ENCODE results near the gene GRM7. TPM values are rescaled to one million over a fixed set of nuclear protein-coding genes. Genes with fewer than 3 reads are reported as not detected.

Gene GRM7
- total RNA-seq, 2 donors from 2014 or later = 0.68 to 3.9 TPM

GRCh38 chr3:7201784-7202183 is 340.9 kb downstream of the GRM7 start:
- ATAC-seq (ENCODE audit: insufficient number of reproducible peaks, low FRiP score, low read depth) (no peak), DNase-seq (ENCODE audit: low spot score) (no peak)
- H3K4me3 ChIP-seq = no peak overlapping the region
- TF ChIP-seq CTCF (IDR thresholded peaks at IDR 0.05) = no peak
- no peak overlapping the region for H3K27ac ChIP-seq
- H3K36me3 ChIP-seq = no peaks in the 10 kb centered on the region
- no peaks in the 10 kb centered on the region for H3K4me1 ChIP-seq (ENCODE audit: control insufficient read depth in 1 of 2, low read depth in 2 of 2)
- no peaks in the 10 kb centered on the region for H3K9me3 ChIP-seq
- no peaks in the 10 kb centered on the region for H3K27me3 ChIP-seq (replicated peaks; ENCODE audit: insufficient read depth)

GRCh38 chr3:7203969-7204847 is 343.3 kb downstream of the GRM7 start:
- H3K4me1 ChIP-seq (ENCODE audit: control insufficient read depth in 1 of 2, low read depth in 2 of 2) = no peaks in the 10 kb centered on the region
- TF ChIP-seq CTCF (IDR thresholded peaks at IDR 0.05) = no peak
- no peaks in the 10 kb centered on the region for H3K36me3 ChIP-seq
- H3K27ac ChIP-seq = no peak overlapping the region
- H3K4me3 ChIP-seq = no peak overlapping the region
- no peak for DNase-seq (ENCODE audit: low spot score)
- H3K9me3 ChIP-seq = no peaks in the 10 kb centered on the region
- ATAC-seq (ENCODE audit: insufficient number of reproducible peaks, low FRiP score, low read depth) = no peak
- H3K27me3 ChIP-seq (replicated peaks; ENCODE audit: insufficient read depth) = no peaks in the 10 kb centered on the region

GRCh38 chr3:7204848-7205156 is 343.9 kb downstream of the GRM7 start:
- no peak for ATAC-seq (ENCODE audit: insufficient number of reproducible peaks, low FRiP score, low read depth)
- H3K4me1 ChIP-seq (ENCODE audit: control insufficient read depth in 1 of 2, low read depth in 2 of 2) = no peaks in the 10 kb centered on the region
- no peaks in the 10 kb centered on the region for H3K36me3 ChIP-seq
- H3K4me3 ChIP-seq = no peak overlapping the region
- H3K9me3 ChIP-seq = no peaks in the 10 kb centered on the region
- H3K27ac ChIP-seq = no peak overlapping the region
- no peak for DNase-seq (ENCODE audit: low spot score)
- no peaks in the 10 kb centered on the region for H3K27me3 ChIP-seq (replicated peaks; ENCODE audit: insufficient read depth)
- no peak for TF ChIP-seq CTCF (IDR thresholded peaks at IDR 0.05)

- no peaks in the 10 kb centered on the region for H3K9me3 ChIP-seq
- H3K36me3 ChIP-seq = no peaks in the 10 kb centered on the region
- ATAC-seq (ENCODE audit: insufficient number of reproducible peaks, low FRiP score, low read depth) (no peak), DNase-seq (ENCODE audit: low spot score) (no peak)
- no peak overlapping the region for H3K27ac ChIP-seq
- no peaks in the 10 kb centered on the region for H3K4me1 ChIP-seq (ENCODE audit: control insufficient read depth in 1 of 2, low read depth in 2 of 2)
- peak overlapping the region; percentile 16 for H3K4me3 ChIP-seq
- TF ChIP-seq CTCF (IDR thresholded peaks at IDR 0.05) = no peak
- no peaks in the 10 kb centered on the region for H3K27me3 ChIP-seq (replicated peaks; ENCODE audit: insufficient read depth)
Observed at GRCh38 chr3:7205535-7205934, 344.6 kb downstream of the GRM7 start.

GRCh38 chr3:7205962-7206361 is 345.0 kb downstream of the GRM7 start:
- no peaks in the 10 kb centered on the region for H3K4me1 ChIP-seq (ENCODE audit: control insufficient read depth in 1 of 2, low read depth in 2 of 2)
- no peak for ATAC-seq (ENCODE audit: insufficient number of reproducible peaks, low FRiP score, low read depth)
- no peaks in the 10 kb centered on the region for H3K36me3 ChIP-seq
- peak overlapping the region; percentile 16 for H3K4me3 ChIP-seq
- TF ChIP-seq CTCF (IDR thresholded peaks at IDR 0.05) = no peak
- no peaks in the 10 kb centered on the region for H3K27me3 ChIP-seq (replicated peaks; ENCODE audit: insufficient read depth)
- no peak overlapping the region for H3K27ac ChIP-seq
- DNase-seq (ENCODE audit: low spot score) = no peak
- H3K9me3 ChIP-seq = no peaks in the 10 kb centered on the region

Measured in thoracic aorta (tissue), 2 donors.